GM18499 (cell line): Measurements from ENCODE around the gene LRRC3C.
"Not testable (repeated sequence)": the region's sequence is repeated elsewhere in the genome, so short reads cannot be mapped to it uniquely, and the experiment has no call there.

Experiments used
- ATAC-seq: cut with Tn5 transposase; IDR thresholded peaks from one replicate; pipeline ENCODE4 v1.9.1; 2021; ENCODE audit warnings: moderate number of reproducible peaks; ENCODE audit not compliant: insufficient read depth, unreplicated experiment

LRRC3C gene

GRCh38 chr17:39927101-39927928 is at the start of gene LRRC3C, which contains the start of gene ORMDL3:
Gene LRRC3C (plus strand): TSS chr17:39927732. CDS start chr17:39941524, 13,792 bp downstream.
Gene ORMDL3 (minus strand): TSS chr17:39927601. CDS start chr17:39924203, 3,398 bp downstream.
- no peak for ATAC-seq

- not testable (repeated sequence) for ATAC-seq
These were observed 41.4 kb upstream of the LRRC3C start for GRCh38 chr17:39886102-39886501.

- no peak for ATAC-seq
These were observed 40.5 kb upstream of the LRRC3C start for GRCh38 chr17:39887078-39887477.

GRCh38 chr17:39889200-39889599 is 38.3 kb upstream of the LRRC3C start:
- no peak for ATAC-seq

GRCh38 chr17:39894681-39895376 is 32.7 kb upstream of the LRRC3C start:
- no peak for ATAC-seq

GRCh38 chr17:39898088-39898487 is 29.4 kb upstream of the LRRC3C start:
- no peak for ATAC-seq

- no peak for ATAC-seq
These were observed 28.3 kb upstream of the LRRC3C start for GRCh38 chr17:39899215-39899614.

- not testable (repeated sequence) for ATAC-seq
These were observed 25.5 kb upstream of the LRRC3C start for GRCh38 chr17:39902027-39902426.

GRCh38 chr17:39903158-39903884 is 24.2 kb upstream of the LRRC3C start:
- no peak for ATAC-seq

- no peak for ATAC-seq
These were observed 22.6 kb upstream of the LRRC3C start for GRCh38 chr17:39904990-39905288.

- ATAC-seq = no peak
These were observed 18.7 kb upstream of the LRRC3C start for GRCh38 chr17:39908789-39909352.

- no peak for ATAC-seq
These were observed 13.5 kb upstream of the LRRC3C start for GRCh38 chr17:39913989-39914388.

GRCh38 chr17:39915559-39915958 is 12.0 kb upstream of the LRRC3C start:
- no peak for ATAC-seq

- no peak for ATAC-seq
These were observed 10.6 kb upstream of the LRRC3C start for GRCh38 chr17:39916918-39917317.

- no peak for ATAC-seq
These were observed 8.3 kb upstream of the LRRC3C start for GRCh38 chr17:39919087-39919683.

- no peak for ATAC-seq
These were observed 7.0 kb upstream of the LRRC3C start for GRCh38 chr17:39920218-39921210.

GRCh38 chr17:39921323-39921722 is 6.2 kb upstream of the LRRC3C start:
- ATAC-seq = no peak

- no peak for ATAC-seq
These were observed 5.5 kb upstream of the LRRC3C start for GRCh38 chr17:39922006-39922405.

- ATAC-seq = no peak
These were observed 4.3 kb upstream of the LRRC3C start for GRCh38 chr17:39923230-39923629.
